SK-N-SH treated with all-trans-retinoic acid at 6 μM for 48 hours (cell line): Measurements from ENCODE around the gene ACTL6B.
A peak's percentile ranks its signal among the peaks of the same experiment; 100 is the strongest.

Source experiments
- ATAC-seq: fragments of 200-7000 bp; cut with Tn5 transposase; 3 replicates; pipeline ENCODE4 v1.9.1; 2020; ENCODE audit warnings: mild to moderate bottlenecking, moderate library complexity
- ARNTL ChIP-seq: fragments of 450-650 bp; formaldehyde crosslinking; IDR thresholded peaks from 2 replicates; pipeline ENCODE4 v1.5.0; 2020; ENCODE audit warnings: low read depth, mild to moderate bottlenecking, moderate library complexity, borderline replicate concordance
- BACH2 ChIP-seq: fragments of 250-450 bp; sonication (Bioruptor Pico); IDR thresholded peaks from 2 replicates; pipeline ENCODE4 v1.9.0; 2021; ENCODE audit warnings: mild to moderate bottlenecking, borderline replicate concordance
- CREB5 ChIP-seq: fragments of 250-450 bp; sonication (Bioruptor Pico); IDR thresholded peaks from 2 replicates; pipeline ENCODE4 v1.5.1; 2020; ENCODE audit warnings: low read depth, mild to moderate bottlenecking, moderate library complexity
- CSDC2 ChIP-seq: fragments of 250-450 bp; sonication (Bioruptor Pico); IDR thresholded peaks from 2 replicates; pipeline ENCODE4 v1.5.0; 2020; ENCODE audit warnings: mild to moderate bottlenecking, moderate library complexity
- CSRNP3 ChIP-seq: fragments of 250-450 bp; sonication (Bioruptor Pico); IDR thresholded peaks from 2 replicates; pipeline ENCODE4 v1.5.1; 2021; ENCODE audit warnings: mild to moderate bottlenecking, moderate library complexity
- ESRRG ChIP-seq: fragments of 250-450 bp; sonication (Bioruptor Pico); IDR thresholded peaks from 2 replicates; pipeline ENCODE4 v1.6.1; 2021; ENCODE audit warnings: mild to moderate bottlenecking
- GLIS3 ChIP-seq: fragments of 250-450 bp; sonication (Bioruptor Pico); IDR thresholded peaks from 2 replicates; pipeline ENCODE4 v1.5.0; 2020; ENCODE audit warnings: mild to moderate bottlenecking, moderate library complexity
- OSR1 ChIP-seq: fragments of 250-450 bp; sonication (Bioruptor Pico); IDR thresholded peaks from 2 replicates; pipeline ENCODE4 v1.8.0; 2022; ENCODE audit warnings: moderate library complexity, mild to moderate bottlenecking, inconsistent platforms
- PATZ1 ChIP-seq: fragments of 250-450 bp; sonication (Bioruptor Pico); IDR thresholded peaks from 2 replicates; pipeline ENCODE4 v1.8.0; 2020; ENCODE audit warnings: mild to moderate bottlenecking, moderate library complexity, borderline replicate concordance
- PPARA ChIP-seq: fragments of 250-450 bp; sonication (Bioruptor Pico); IDR thresholded peaks from 2 replicates; pipeline ENCODE4 v1.5.0; 2020; ENCODE audit warnings: mild to moderate bottlenecking, borderline replicate concordance
- RARB ChIP-seq: fragments of 250-450 bp; sonication (Bioruptor Pico); IDR thresholded peaks from 2 replicates; pipeline ENCODE4 v1.8.0; 2021; ENCODE audit warnings: mild to moderate bottlenecking, moderate library complexity
- SNAI2 ChIP-seq: fragments of 250-450 bp; sonication (Bioruptor Pico); IDR thresholded peaks from 2 replicates; pipeline ENCODE4 v1.5.0; 2020; ENCODE audit warnings: mild to moderate bottlenecking, moderate library complexity
- TCF4 ChIP-seq: fragments of 250-450 bp; sonication (Bioruptor Pico); IDR thresholded peaks from 2 replicates; pipeline ENCODE4 v1.8.0; 2021; ENCODE audit warnings: mild to moderate bottlenecking, moderate library complexity, borderline replicate concordance
- TOX ChIP-seq: fragments of 250-450 bp; sonication (Bioruptor Pico); IDR thresholded peaks from 2 replicates; pipeline ENCODE4 v1.8.0; 2021; ENCODE audit warnings: mild to moderate bottlenecking, moderate library complexity, borderline replicate concordance
- TSHZ2 ChIP-seq: fragments of 250-450 bp; sonication (Bioruptor Pico); IDR thresholded peaks from 2 replicates; pipeline ENCODE4 v1.5.0; 2020; ENCODE audit warnings: mild to moderate bottlenecking, moderate library complexity
- ZFP3 ChIP-seq: fragments of 250-450 bp; sonication (Bioruptor Pico); IDR thresholded peaks from 2 replicates; pipeline ENCODE4 v1.5.0; 2020; ENCODE audit warnings: mild to moderate bottlenecking, moderate library complexity
- ZFP30 ChIP-seq: fragments of 450-650 bp; formaldehyde crosslinking; IDR thresholded peaks from 2 replicates; pipeline ENCODE4 v1.5.0; 2022; ENCODE audit warnings: mild to moderate bottlenecking, moderate library complexity
- ZNF565 ChIP-seq: fragments of 450-650 bp; formaldehyde crosslinking; conservative IDR thresholded peaks from 2 replicates; pipeline ENCODE4 v1.5.0; 2020; ENCODE audit warnings: low read depth, mild to moderate bottlenecking, moderate library complexity
- ZNF70 ChIP-seq: fragments of 450-650 bp; formaldehyde crosslinking; IDR thresholded peaks from 2 replicates; pipeline ENCODE4 v1.5.0; 2020; ENCODE audit warnings: mild to moderate bottlenecking, moderate library complexity

Gene ACTL6B

GRCh38 chr7:100632951-100633717, 23.1 kb downstream of the ACTL6B start:
- ATAC-seq: peak; percentile 85
- no peak for TF ChIP-seq PATZ1 (CRISPR knock-in tag)
- no peak for TF ChIP-seq ZNF565 (CRISPR knock-in tag)
- no peak for TF ChIP-seq ARNTL (CRISPR knock-in tag)
- no peak for TF ChIP-seq ESRRG (CRISPR knock-in tag)
- TF ChIP-seq ZFP3 (CRISPR knock-in tag): no peak
- TF ChIP-seq PPARA (CRISPR knock-in tag): no peak
- no peak for TF ChIP-seq GLIS3 (CRISPR knock-in tag)
- no peak for TF ChIP-seq CSDC2 (CRISPR knock-in tag)
- TF ChIP-seq ZNF70 (CRISPR knock-in tag): no peak
- TF ChIP-seq BACH2 (CRISPR knock-in tag): no peak
- no peak for TF ChIP-seq ZFP30 (CRISPR knock-in tag)
- TF ChIP-seq TCF4 (CRISPR knock-in tag): no peak
- no peak for TF ChIP-seq TSHZ2 (CRISPR knock-in tag)
- no peak for TF ChIP-seq TOX
- TF ChIP-seq RARB: no peak
- no peak for TF ChIP-seq CSRNP3

GRCh38 chr7:100630066-100630465, 26.2 kb downstream of the ACTL6B start:
- TF ChIP-seq ESRRG (CRISPR knock-in tag) (no peak), ZFP3 (CRISPR knock-in tag) (no peak), GLIS3 (CRISPR knock-in tag) (no peak), CREB5 (no peak), TSHZ2 (CRISPR knock-in tag) (no peak), SNAI2 (CRISPR knock-in tag) (no peak), OSR1 (CRISPR knock-in tag) (no peak), ARNTL (CRISPR knock-in tag) (no peak), ZFP30 (CRISPR knock-in tag) (no peak)
- ATAC-seq: no peak
